K562 (cell line): ENCODE measurements around the gene NIPAL3.

Source experiments
- CBX5 ChIP-seq: IDR thresholded peaks from 2 replicates; pipeline ENCODE4 v1.6.1; 2014; ENCODE audit warnings: low read depth, borderline replicate concordance
- CEBPB ChIP-seq: fragments of 450-650 bp; IDR thresholded peaks from 2 replicates; pipeline ENCODE4 v1.6.1; 2016; ENCODE audit warnings: missing genetic modification characterization, missing compliant biosample characterization
- DNMT1 ChIP-seq: fragments of 450-650 bp; IDR thresholded peaks from 2 replicates; pipeline ENCODE4 v1.6.1; 2016; ENCODE audit warnings: antibody characterized with exemption, mild to moderate bottlenecking
- SAFB2 ChIP-seq: fragments of 200-400 bp; formaldehyde crosslinking; IDR thresholded peaks from 2 replicates; pipeline ENCODE4 v1.6.1; 2018; ENCODE audit warnings: borderline replicate concordance, low read length, low read depth, moderate library complexity; ENCODE audit not compliant: severe bottlenecking
- SAP30 ChIP-seq: fragments of 200-600 bp; sonication (generic); IDR thresholded peaks from 2 replicates; pipeline ENCODE4 v1.6.1; 2012; ENCODE audit warnings: borderline replicate concordance, low read depth, mild to moderate bottlenecking, moderate library complexity, low read length, control low read depth, inconsistent platforms; ENCODE audit not compliant: insufficient read depth, poor library complexity, severe bottlenecking
- TF ChIP-seq, protein P1 (sequence below): sonication (generic); formaldehyde crosslinking; IDR thresholded peaks from 2 replicates; pipeline ENCODE4 v1.5.0; 2020; ENCODE audit warnings: missing genetic modification reagents
- TF ChIP-seq, protein P2 (sequence below): fragments of 250-450 bp; sonication (Bioruptor Pico); IDR thresholded peaks from 2 replicates; pipeline ENCODE4 v1.8.0; 2022; ENCODE audit warnings: moderate library complexity, mild to moderate bottlenecking, inconsistent platforms

DNA sequence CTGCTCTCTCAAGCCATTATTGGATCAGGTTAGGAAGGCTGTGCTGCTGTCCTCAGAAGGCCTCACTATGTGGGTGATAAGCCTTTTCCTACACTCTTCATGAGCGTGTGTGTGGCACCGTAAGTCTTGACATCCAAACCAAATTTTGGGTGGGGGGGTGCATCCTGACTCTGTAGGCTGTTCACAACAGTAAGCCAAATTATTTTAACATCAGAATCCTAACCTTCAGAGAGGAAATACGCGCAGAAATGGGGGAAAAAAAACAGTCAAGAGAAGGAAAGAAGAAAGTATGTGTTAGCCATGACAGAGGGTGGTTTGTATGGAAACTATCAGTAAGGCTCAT, 23.0 kb upstream of the NIPAL3 start:
- no peak for TF ChIP-seq DNMT1
- no peak for TF ChIP-seq SAP30
- no peak for TF ChIP-seq CBX5
- TF ChIP-seq, protein P1, sequence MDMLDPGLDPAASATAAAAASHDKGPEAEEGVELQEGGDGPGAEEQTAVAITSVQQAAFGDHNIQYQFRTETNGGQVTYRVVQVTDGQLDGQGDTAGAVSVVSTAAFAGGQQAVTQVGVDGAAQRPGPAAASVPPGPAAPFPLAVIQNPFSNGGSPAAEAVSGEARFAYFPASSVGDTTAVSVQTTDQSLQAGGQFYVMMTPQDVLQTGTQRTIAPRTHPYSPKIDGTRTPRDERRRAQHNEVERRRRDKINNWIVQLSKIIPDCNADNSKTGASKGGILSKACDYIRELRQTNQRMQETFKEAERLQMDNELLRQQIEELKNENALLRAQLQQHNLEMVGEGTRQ (CRISPR knock-in tag), result no peak
- TF ChIP-seq CEBPB (tag), result no peak
- TF ChIP-seq, protein P2, sequence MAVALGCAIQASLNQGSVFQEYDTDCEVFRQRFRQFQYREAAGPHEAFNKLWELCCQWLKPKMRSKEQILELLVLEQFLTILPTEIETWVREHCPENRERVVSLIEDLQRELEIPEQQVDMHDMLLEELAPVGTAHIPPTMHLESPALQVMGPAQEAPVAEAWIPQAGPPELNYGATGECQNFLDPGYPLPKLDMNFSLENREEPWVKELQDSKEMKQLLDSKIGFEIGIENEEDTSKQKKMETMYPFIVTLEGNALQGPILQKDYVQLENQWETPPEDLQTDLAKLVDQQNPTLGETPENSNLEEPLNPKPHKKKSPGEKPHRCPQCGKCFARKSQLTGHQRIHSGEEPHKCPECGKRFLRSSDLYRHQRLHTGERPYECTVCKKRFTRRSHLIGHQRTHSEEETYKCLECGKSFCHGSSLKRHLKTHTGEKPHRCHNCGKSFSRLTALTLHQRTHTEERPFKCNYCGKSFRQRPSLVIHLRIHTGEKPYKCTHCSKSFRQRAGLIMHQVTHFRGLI (CRISPR knock-in tag), result no peak
- no peak for TF ChIP-seq SAFB2
